ENCODE results near the gene KCTD16.

GRCh38 chr5:144370273-144370672 lies 199.6 kb downstream of the KCTD16 start:
- TF ChIP-seq CTCF (IDR thresholded peaks at IDR 0.05) (no peak), POLR2A (IDR thresholded peaks at IDR 0.05) (no peak)

Measured in right lobe of liver (tissue), 4 donors.